IMR-90 (cell line): ENCODE data around the gene RUNX1. TPM values are rescaled to one million over a fixed set of nuclear protein-coding genes. Genes with fewer than 3 reads are reported as not detected.

Source experiments
- ATAC-seq: fragments of 200-7000 bp; cut with Tn5 transposase; 2 replicates; pipeline ENCODE4 v1.9.1; 2020; ENCODE audit warnings: low read depth, mild to moderate bottlenecking, moderate library complexity
- BruUV-seq: library from RNA; stranded (reverse); fragments of 400-500 nt; replicated peaks from 2 replicates; lab custom pipeline; 2021; lab: Mats Ljungman, UMichigan
- CTCF ChIA-PET: fragments of 300-600 bp; formaldehyde crosslinking; extraction: SDS; loops from one replicate; lab custom pipeline; 2021; ENCODE audit warnings: antibody characterized with exemption; lab: Yijun Ruan, JAX
- POLR2A ChIA-PET: fragments of 300-600 bp; sonication (Branson Sonifier 250); formaldehyde crosslinking; loops from one replicate; lab custom pipeline; 2022; ENCODE audit warnings: antibody characterized with exemption; ENCODE audit not compliant: unreplicated experiment; lab: Charles Lee
- DNase-seq: peaks from one replicate; pipeline ENCODE4 v3.0.0; 2013
- H2AFZ ChIP-seq: replicated peaks from 2 replicates; pipeline ENCODE3; 2013; ENCODE audit warnings: low read length, mild to moderate bottlenecking; ENCODE audit not compliant: poor library complexity
- H2AK5ac ChIP-seq: 2 replicates; pipeline ENCODE4 v1.6.1; 2013; ENCODE audit warnings: low read depth, low read length, inconsistent platforms
- H2AK9ac ChIP-seq: replicated peaks from 2 replicates; pipeline ENCODE3; 2013; ENCODE audit warnings: mild to moderate bottlenecking, low read depth, low read length, moderate library complexity; ENCODE audit not compliant: poor library complexity
- H2BK120ac ChIP-seq: 2 replicates; pipeline ENCODE4 v1.6.1; 2013; ENCODE audit warnings: low read depth, low read length, inconsistent platforms
- H2BK15ac ChIP-seq: 3 replicates; pipeline ENCODE4 v1.6.1; 2013; ENCODE audit warnings: low read depth, low read length, inconsistent platforms
- H2BK20ac ChIP-seq: 2 replicates; pipeline ENCODE4 v1.6.1; 2013; ENCODE audit warnings: low read depth, mild to moderate bottlenecking, inconsistent platforms, low read length, moderate library complexity
- H2BK5ac ChIP-seq: 2 replicates; pipeline ENCODE4 v1.6.1; 2013; ENCODE audit warnings: mild to moderate bottlenecking, low read depth, low read length, inconsistent platforms; ENCODE audit not compliant: poor library complexity, severe bottlenecking
- H3K14ac ChIP-seq: replicated peaks from 2 replicates; pipeline ENCODE4 v1.6.1; 2013; ENCODE audit warnings: low read depth, low read length, inconsistent platforms
- H3K18ac ChIP-seq: 2 replicates; pipeline ENCODE4 v1.6.1; 2013; ENCODE audit warnings: low read depth, low read length, control low read depth
- H3K23ac ChIP-seq: 2 replicates; pipeline ENCODE4 v1.6.1; 2013; ENCODE audit warnings: low read depth, low read length, inconsistent platforms
- H3K27ac ChIP-seq: 2 replicates; pipeline ENCODE4 v1.5.1; 2013; ENCODE audit warnings: mild to moderate bottlenecking, control low read depth, low read length; ENCODE audit not compliant: insufficient read depth
- H3K27me3 ChIP-seq: 2 replicates; pipeline ENCODE4 v1.6.1; 2013; ENCODE audit warnings: low read length; ENCODE audit not compliant: control insufficient read depth, insufficient read depth
- H3K36me3 ChIP-seq: 2 replicates; pipeline ENCODE4 v1.6.1; 2013; ENCODE audit warnings: low read length, mixed read lengths; ENCODE audit not compliant: control insufficient read depth, insufficient read depth
- H3K4ac ChIP-seq: 2 replicates; pipeline ENCODE4 v1.6.1; 2013; ENCODE audit warnings: low read depth, low read length, inconsistent platforms
- H3K4me1 ChIP-seq: 2 replicates; pipeline ENCODE4 v1.6.1; 2013; ENCODE audit warnings: low read length, mixed read lengths; ENCODE audit not compliant: control insufficient read depth, insufficient read depth
- H3K4me2 ChIP-seq: 2 replicates; pipeline ENCODE4 v1.6.1; 2013; ENCODE audit warnings: low read depth, mild to moderate bottlenecking, control low read depth, low read length, moderate library complexity
- H3K4me3 ChIP-seq: 2 replicates; pipeline ENCODE4 v1.5.1; 2013; ENCODE audit warnings: low read depth, mild to moderate bottlenecking, control low read depth, low read length, moderate library complexity; ENCODE audit not compliant: insufficient read depth
- H3K56ac ChIP-seq: 2 replicates; pipeline ENCODE4 v1.6.1; 2013; ENCODE audit warnings: low read length, inconsistent platforms; ENCODE audit not compliant: insufficient read depth; ENCODE audit errors: extremely low read depth
- H3K79me1 ChIP-seq, 2 experiments: 2 replicates each; pipeline ENCODE4 v1.6.1; 2013; ENCODE audit warnings: low read length in 2 of 2, inconsistent platforms in 1 of 2, low read depth in 1 of 2
- H3K9ac ChIP-seq: 2 replicates; pipeline ENCODE4 v1.6.1; 2013; ENCODE audit warnings: low read depth, low read length, control low read depth
- H3K9me1 ChIP-seq: 2 replicates; pipeline ENCODE4 v1.6.1; 2013; ENCODE audit warnings: low read length, inconsistent platforms; ENCODE audit not compliant: insufficient read depth
- H3K9me3 ChIP-seq: 2 replicates; pipeline ENCODE4 v1.6.1; 2013; ENCODE audit warnings: low read length; ENCODE audit not compliant: control insufficient read depth, insufficient read depth
- H4K20me1 ChIP-seq: 2 replicates; pipeline ENCODE4 v1.6.1; 2013; ENCODE audit warnings: low read length, inconsistent platforms; ENCODE audit not compliant: insufficient read depth
- H4K5ac ChIP-seq: 2 replicates; pipeline ENCODE4 v1.6.1; 2013; ENCODE audit warnings: mild to moderate bottlenecking, low read depth, low read length, control low read depth
- H4K8ac ChIP-seq, 2 experiments: 2 replicates each; pipeline ENCODE4 v1.6.1; 2013; ENCODE audit warnings: low read depth in 2 of 2, low read length in 2 of 2, control low read depth in 1 of 2, inconsistent platforms in 1 of 2
- H4K91ac ChIP-seq: 2 replicates; pipeline ENCODE4 v1.6.1; 2013; ENCODE audit warnings: low read depth, low read length, inconsistent platforms; ENCODE audit not compliant: insufficient read depth
- CEBPB ChIP-seq: IDR thresholded peaks from 2 replicates; pipeline ENCODE4 v1.6.1; 2012; ENCODE audit warnings: low read depth, low read length, improper control_type of control experiment
- MAZ ChIP-seq: IDR thresholded peaks from 2 replicates; pipeline ENCODE4 v1.6.1; 2012; ENCODE audit warnings: low read depth, mild to moderate bottlenecking, low read length, improper control_type of control experiment, moderate library complexity, borderline replicate concordance
- NFE2L2 ChIP-seq: fragments of 150-350 bp; IDR thresholded peaks from 2 replicates; pipeline ENCODE4 v1.6.1; 2016; ENCODE audit warnings: low read depth, mild to moderate bottlenecking, low read length
- POLR2A ChIP-seq: IDR thresholded peaks from 2 replicates; pipeline ENCODE4 v1.6.1; 2012; ENCODE audit warnings: mild to moderate bottlenecking, low read depth, low read length
- RCOR1 ChIP-seq: IDR thresholded peaks from 2 replicates; pipeline ENCODE4 v1.6.1; 2012; ENCODE audit warnings: mild to moderate bottlenecking, low read length, improper control_type of control experiment; ENCODE audit not compliant: insufficient replicate concordance
- SMC3 ChIP-seq: fragments of 150-350 bp; IDR thresholded peaks from 2 replicates; pipeline ENCODE4 v1.6.1; 2016; ENCODE audit warnings: low read depth, mild to moderate bottlenecking, antibody characterized with exemption, low read length, moderate library complexity
- WGBS, 2 experiments: methylation state at CpG; one replicate each; pipeline versions ENCODE4 v1.1.5 to v1.1.7; 2013; ENCODE audit warnings: missing lambda C conversion rate in 2 of 2; ENCODE audit not compliant: insufficient read length in 1 of 2; ENCODE audit errors: extremely low coverage in 2 of 2; 5-methylcytosine and 5-hydroxymethylcytosine counted together
- dilution Hi-C: fragments of 300-500 bp; cut with HindIII; formaldehyde crosslinking; loops from one replicate; pipeline ENCODE4 v1.14.3; 2018; ENCODE audit warnings: low sequenced_read_pairs; ENCODE audit not compliant: unreplicated experiment
- in situ Hi-C: fragments of 300-500 bp; cut with MboI; formaldehyde crosslinking; loops from 3 replicates; pipeline ENCODE4 v1.14.3; 2019; ENCODE audit warnings: low sequenced_read_pairs, inconsistent platforms, mixed read lengths
- intact Hi-C: fragments of 100-400 bp; cut with micrococcal nuclease; formaldehyde crosslinking; loops from 2 replicates; pipeline ENCODE4 v1.10.0; 2022
- polyA plus RNA-seq, 3 experiments: library from polyadenylated mRNA; depleted of rRNA; stranded (reverse); fragments of >200 nt; gene quantifications; 2 replicates each; pipeline ENCODE4 v1.2.3, GENCODE V29; 2012; ENCODE audit warnings: low replicate concordance in 1 of 3
- total RNA-seq: library from RNA; depleted of rRNA; stranded (reverse); fragments of >200 nt; gene quantifications from 2 replicates; pipeline ENCODE4 v1.2.3, GENCODE V29; 2012
- TF ChIP-seq, protein P1 (sequence below): fragments of 150-350 bp; IDR thresholded peaks from 2 replicates; pipeline ENCODE4 v1.6.1; 2016; ENCODE audit warnings: low read depth, mild to moderate bottlenecking, low read length, moderate library complexity, borderline replicate concordance

RUNX1 gene
- total and polyA plus RNA-seq, 2 of the 4 experiments (the other 2 are of a cell fraction) = 34.5 to 56.5 TPM

DNA sequence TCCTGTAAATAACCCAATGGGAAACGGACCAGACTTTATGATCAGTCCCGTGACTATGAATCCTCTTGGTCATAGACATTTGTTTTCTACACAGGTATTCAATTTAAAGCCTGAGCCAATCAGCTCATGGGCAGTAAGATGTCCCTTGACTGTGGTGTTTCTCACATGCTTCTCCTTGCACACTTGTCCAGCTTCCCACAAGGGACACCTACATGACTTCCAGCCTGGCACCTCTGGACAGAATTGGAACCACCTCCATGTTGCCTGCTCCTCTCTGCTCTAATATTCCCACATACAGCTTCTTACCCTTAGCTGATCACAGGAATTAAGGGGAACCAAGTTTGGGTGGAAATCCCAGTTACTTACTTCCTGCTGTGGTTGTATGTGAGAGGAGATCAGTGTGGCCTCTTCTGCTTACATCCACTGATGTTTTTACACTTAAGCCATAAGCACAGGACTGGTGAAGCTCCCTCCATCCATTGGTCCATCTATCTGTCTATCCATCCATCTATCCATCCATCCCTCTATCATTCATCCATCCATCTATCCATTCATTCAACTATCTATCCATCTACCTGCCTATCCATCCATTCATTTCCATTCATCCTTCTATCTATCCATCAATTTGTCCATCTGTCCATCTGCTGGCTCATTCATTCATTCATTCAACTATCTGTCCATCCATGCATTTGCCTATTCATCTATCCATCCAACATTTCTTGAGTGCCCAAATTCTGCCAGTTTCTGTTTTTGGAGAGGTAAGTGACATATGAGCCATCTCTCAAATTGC lies 16.4 kb downstream of the RUNX1 start:
- H4K8ac ChIP-seq = no peak overlapping the region
- CTCF ChIA-PET = no interaction called here
- H4K91ac ChIP-seq = no peak overlapping the region
- no peak overlapping the region for H3K9ac ChIP-seq
- H3K4me2 ChIP-seq = no peak overlapping the region
- H3K27me3 ChIP-seq = no peaks in the 10 kb centered on the region
- no peak overlapping the region for H2AK5ac ChIP-seq
- 79% methylated on average over 2 of the region's 2 CpGs; no CpG with 5 or more reads in 1 of the 2 experiments for WGBS, 2 experiments
- no peaks in the 10 kb centered on the region for H3K4me1 ChIP-seq
- TF ChIP-seq MAZ = no peak
- no peak for TF ChIP-seq CEBPB
- no peak for TF ChIP-seq POLR2A
- TF ChIP-seq SMC3 = no peak
- TF ChIP-seq RCOR1 = no peak
- TF ChIP-seq, protein P1, sequence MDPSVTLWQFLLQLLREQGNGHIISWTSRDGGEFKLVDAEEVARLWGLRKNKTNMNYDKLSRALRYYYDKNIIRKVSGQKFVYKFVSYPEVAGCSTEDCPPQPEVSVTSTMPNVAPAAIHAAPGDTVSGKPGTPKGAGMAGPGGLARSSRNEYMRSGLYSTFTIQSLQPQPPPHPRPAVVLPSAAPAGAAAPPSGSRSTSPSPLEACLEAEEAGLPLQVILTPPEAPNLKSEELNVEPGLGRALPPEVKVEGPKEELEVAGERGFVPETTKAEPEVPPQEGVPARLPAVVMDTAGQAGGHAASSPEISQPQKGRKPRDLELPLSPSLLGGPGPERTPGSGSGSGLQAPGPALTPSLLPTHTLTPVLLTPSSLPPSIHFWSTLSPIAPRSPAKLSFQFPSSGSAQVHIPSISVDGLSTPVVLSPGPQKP = no peak
- no peak for TF ChIP-seq NFE2L2
- no peak overlapping the region for H3K56ac ChIP-seq
- in situ Hi-C loops (no loop called here), dilution Hi-C loops (no loop called here), intact Hi-C loops (no loop called here)
- H3K14ac ChIP-seq = no peak overlapping the region
- H2BK120ac ChIP-seq = no peak overlapping the region
- H3K9me3 ChIP-seq = no peaks in the 10 kb centered on the region
- H2AK9ac ChIP-seq = no peak overlapping the region
- DNase-seq = no peak
- no peaks in the 10 kb centered on the region for H4K20me1 ChIP-seq
- 0 out of 3 replicates have a peak overlapping the region, but pooled peaks have one; percentile 44 for H2BK15ac ChIP-seq
- no TSS peak for BruUV-seq
- no peaks in the 10 kb centered on the region; a peak in 1 of 4 replicates for H3K79me1 ChIP-seq
- H2AFZ ChIP-seq = no peak overlapping the region
- no peak overlapping the region for H4K5ac ChIP-seq
- H3K18ac ChIP-seq = no peak overlapping the region
- POLR2A ChIA-PET = no interaction called here
- no peak overlapping the region for H3K23ac ChIP-seq
- ATAC-seq = no peak
- H2BK20ac ChIP-seq = no peak overlapping the region
- H3K36me3 ChIP-seq = no peaks in the 10 kb centered on the region
- no peak overlapping the region for H3K4ac ChIP-seq
- no peak overlapping the region for H3K4me3 ChIP-seq
- peaks cover 5% of the 10 kb centered on the region for H3K9me1 ChIP-seq
- H2BK5ac ChIP-seq = no peak overlapping the region
- no peak overlapping the region for H3K27ac ChIP-seq
